ENCODE results near the gene DLG2. TPM values are rescaled to one million over a fixed set of nuclear protein-coding genes. Genes with fewer than 3 reads are reported as not detected.

The DLG2 gene
- total RNA-seq, 4 donors from 2014 or later = 6.5 to 14.6 (median 7.2) TPM

- Histone ChIP-seq H3K36me3 (no peaks in the 10 kb centered on the region), H3K4me3 (no peak overlapping the region), H3K27ac (no peak overlapping the region), H3K9me3 (no peaks in the 10 kb centered on the region), H3K27me3 (no peaks in the 10 kb centered on the region), H3K4me1 (no peaks in the 10 kb centered on the region)
- no peak for DNase-seq (ENCODE audit: low spot score in 2 of 2)
- WGBS, 2 donors = 42 to 61% methylated on average over 2 of the region's 2 CpGs
- TF ChIP-seq CTCF (IDR thresholded peaks at IDR 0.05) (no peak), EP300 (IDR thresholded peaks at IDR 0.05) (no peak), POLR2A (IDR thresholded peaks at IDR 0.05) (no peak)
Observed at GRCh38 chr11:83764643-83765042, 1862.5 kb downstream of the DLG2 start.

GRCh38 chr11:83760932-83761331 is 1866.2 kb downstream of the DLG2 start:
- no peak overlapping the region for H3K4me3 ChIP-seq
- H3K36me3 ChIP-seq = no peaks in the 10 kb centered on the region
- H3K9me3 ChIP-seq = no peaks in the 10 kb centered on the region
- H3K27ac ChIP-seq = no peak overlapping the region
- no peak for DNase-seq (ENCODE audit: low spot score in 2 of 2)
- WGBS, 2 donors = 76 to 77% methylated on average over 1 of the region's 1 CpG
- H3K4me1 ChIP-seq = no peaks in the 10 kb centered on the region
- H3K27me3 ChIP-seq = no peaks in the 10 kb centered on the region
- TF ChIP-seq CTCF (IDR thresholded peaks at IDR 0.05) (no peak), POLR2A (IDR thresholded peaks at IDR 0.05) (no peak), EP300 (IDR thresholded peaks at IDR 0.05) (no peak)

- H3K36me3 ChIP-seq = no peaks in the 10 kb centered on the region
- 47 to 54% methylated on average over 4 of the region's 4 CpGs for WGBS, 2 donors
- H3K9me3 ChIP-seq = no peaks in the 10 kb centered on the region
- DNase-seq (ENCODE audit: low spot score in 2 of 2) = no peak
- H3K27me3 ChIP-seq = no peaks in the 10 kb centered on the region
- H3K27ac ChIP-seq = no peak overlapping the region
- no peak for TF ChIP-seq POLR2A (IDR thresholded peaks at IDR 0.05)
- TF ChIP-seq CTCF (IDR thresholded peaks at IDR 0.05) = no peak
- no peak for TF ChIP-seq EP300 (IDR thresholded peaks at IDR 0.05)
- H3K4me3 ChIP-seq = no peak overlapping the region
- no peaks in the 10 kb centered on the region for H3K4me1 ChIP-seq
Observed at GRCh38 chr11:83759148-83759547, 1868.0 kb downstream of the DLG2 start.

- no peaks in the 10 kb centered on the region for H3K27me3 ChIP-seq
- H3K36me3 ChIP-seq = no peaks in the 10 kb centered on the region
- H3K9me3 ChIP-seq = no peaks in the 10 kb centered on the region
- H3K4me3 ChIP-seq = no peak overlapping the region
- H3K27ac ChIP-seq = no peak overlapping the region
- TF ChIP-seq CTCF (IDR thresholded peaks at IDR 0.05) (no peak), POLR2A (IDR thresholded peaks at IDR 0.05) (no peak), EP300 (IDR thresholded peaks at IDR 0.05) (no peak)
- no peak for DNase-seq (ENCODE audit: low spot score in 2 of 2)
- WGBS, 2 donors = 70 to 72% methylated on average over 1 of the region's 1 CpG
- no peaks in the 10 kb centered on the region for H3K4me1 ChIP-seq
Observed at GRCh38 chr11:83751041-83751440, 1876.1 kb downstream of the DLG2 start.

- H3K27me3 ChIP-seq = no peaks in the 10 kb centered on the region
- H3K9me3 ChIP-seq = peaks cover 0 to 9% (median 0%) of the 10 kb centered on the region in 4 donors
- 89 to 95% methylated on average over 4 of the region's 4 CpGs for WGBS, 2 donors
- H3K4me3 ChIP-seq = no peak overlapping the region
- no peak overlapping the region for H3K27ac ChIP-seq
- DNase-seq (ENCODE audit: low spot score in 2 of 2) = no peak
- TF ChIP-seq EP300 (IDR thresholded peaks at IDR 0.05) (no peak), POLR2A (IDR thresholded peaks at IDR 0.05) (no peak), CTCF (IDR thresholded peaks at IDR 0.05) (no peak)
- H3K4me1 ChIP-seq = no peaks in the 10 kb centered on the region
- no peaks in the 10 kb centered on the region for H3K36me3 ChIP-seq
Observed at GRCh38 chr11:83746921-83747585, 1880.1 kb downstream of the DLG2 start.

All from tibial nerve (tissue), 4 donors.